Hematopoietic multipotent progenitor cell (in vitro differentiated cells): ENCODE data around the gene FYN. TPM values are rescaled to one million over a fixed set of nuclear protein-coding genes. Genes with fewer than 3 reads are reported as not detected.

Source experiments
- DNase-seq, 3 donors: peaks; one replicate each; pipeline ENCODE4 v3.0.0-alpha.2; 2011 to 2015; ENCODE audit warnings: low read depth in 2 of 3, low spot score in 2 of 3
- total RNA-seq: library from RNA; depleted of rRNA; stranded (reverse); fragments of >200 nt; gene quantifications from one replicate; pipeline ENCODE4 v1.2.3, GENCODE V29; 2012

Gene FYN
- total RNA-seq, 1 donor, result 20.2 TPM

DNA sequence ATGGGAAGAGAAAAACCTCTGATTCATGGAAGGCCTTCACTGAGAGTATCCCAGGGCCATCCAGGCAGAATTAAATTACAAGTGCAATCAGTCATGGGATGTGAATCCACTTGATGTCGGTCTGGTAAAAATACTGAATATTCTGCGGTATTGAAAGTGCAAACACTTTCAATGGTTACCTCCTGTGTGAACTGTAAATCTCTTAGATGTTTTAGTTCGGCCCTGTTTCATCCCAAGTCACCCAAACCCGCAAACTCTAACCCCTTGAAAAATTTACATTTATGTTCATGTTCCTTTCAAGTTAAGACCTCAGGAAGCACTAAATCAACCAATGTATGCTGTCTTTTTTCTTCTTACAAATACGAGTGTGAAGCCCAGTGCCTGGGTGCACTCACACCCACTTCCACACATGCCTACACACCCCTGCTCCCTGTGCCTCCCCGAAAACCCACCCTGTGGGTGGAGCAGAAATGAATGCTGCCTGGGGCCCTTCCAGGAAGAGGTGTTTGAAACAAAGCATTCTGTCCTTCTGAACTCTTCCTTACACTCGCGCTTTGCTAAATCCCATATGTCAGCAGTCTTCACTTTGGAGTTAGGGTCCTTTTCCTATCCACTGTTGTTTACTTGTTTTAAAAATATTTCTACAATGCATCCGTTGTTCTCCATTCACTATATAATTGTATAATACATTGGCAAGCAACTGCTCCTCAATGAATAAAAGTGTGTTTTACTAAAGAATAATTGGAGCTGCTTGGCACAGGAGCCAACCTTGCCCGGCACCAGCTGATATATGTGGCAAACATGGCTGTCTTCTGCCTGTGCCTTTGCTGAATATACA, 62.7 kb downstream of the FYN start:
- DNase-seq, result no peak

DNA sequence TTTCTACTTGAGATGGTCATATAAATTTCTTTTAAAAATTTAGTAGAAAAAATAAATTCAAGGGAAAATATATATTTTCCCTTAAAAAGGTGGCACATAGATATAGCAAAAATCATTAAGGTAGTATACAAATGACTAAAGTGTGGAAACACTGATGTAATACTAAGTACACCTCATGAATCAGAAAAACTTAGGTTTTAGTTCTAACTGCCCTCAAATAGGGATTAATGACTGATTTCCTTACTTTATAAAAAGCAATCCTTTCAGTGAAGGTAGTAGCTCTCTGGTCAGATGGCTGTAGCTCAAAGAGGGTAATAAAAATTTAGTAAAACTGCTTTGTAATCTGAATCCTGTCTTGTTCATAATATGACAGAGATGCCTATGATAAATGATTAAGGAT, 63.5 kb downstream of the FYN start:
- no peak for DNase-seq

DNA sequence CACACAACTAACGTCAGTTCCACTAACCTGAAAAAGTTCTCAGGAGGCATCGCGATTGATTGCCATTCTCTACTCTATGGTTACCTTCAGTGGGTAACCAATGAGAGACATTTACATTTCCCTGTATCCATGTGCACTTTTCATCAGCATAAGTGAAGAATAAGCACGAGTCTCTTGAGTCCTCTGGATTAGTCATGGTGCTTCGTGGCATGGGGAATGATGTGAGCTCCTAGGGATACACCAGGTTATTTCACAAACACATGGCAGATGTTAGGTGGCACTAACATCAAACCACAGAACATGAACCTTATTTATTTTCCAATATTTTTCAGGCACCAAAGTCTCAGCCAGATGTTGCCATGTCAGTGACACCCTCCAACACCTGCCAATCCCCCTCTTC, 64.0 kb downstream of the FYN start:
- DNase-seq, result no peak

DNA sequence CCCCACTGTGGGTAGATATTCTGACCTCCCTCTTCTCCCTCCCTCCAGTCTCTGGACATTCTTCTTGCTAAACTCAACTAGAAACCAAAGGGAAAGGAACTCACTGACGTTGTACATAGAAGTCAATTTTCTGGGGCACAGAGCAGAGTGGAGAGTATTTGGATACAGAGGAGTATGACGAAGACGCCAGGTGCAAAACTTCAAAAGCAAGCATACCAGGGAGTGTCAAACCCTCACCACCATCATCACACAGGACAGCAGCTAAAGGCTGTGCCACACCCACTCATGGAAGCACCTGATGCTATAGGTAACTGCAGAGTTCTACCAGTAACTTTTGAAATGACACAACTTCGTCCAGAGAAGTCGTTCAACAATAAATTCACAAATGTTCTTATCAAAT, 64.8 kb downstream of the FYN start:
- DNase-seq, result no peak

DNA sequence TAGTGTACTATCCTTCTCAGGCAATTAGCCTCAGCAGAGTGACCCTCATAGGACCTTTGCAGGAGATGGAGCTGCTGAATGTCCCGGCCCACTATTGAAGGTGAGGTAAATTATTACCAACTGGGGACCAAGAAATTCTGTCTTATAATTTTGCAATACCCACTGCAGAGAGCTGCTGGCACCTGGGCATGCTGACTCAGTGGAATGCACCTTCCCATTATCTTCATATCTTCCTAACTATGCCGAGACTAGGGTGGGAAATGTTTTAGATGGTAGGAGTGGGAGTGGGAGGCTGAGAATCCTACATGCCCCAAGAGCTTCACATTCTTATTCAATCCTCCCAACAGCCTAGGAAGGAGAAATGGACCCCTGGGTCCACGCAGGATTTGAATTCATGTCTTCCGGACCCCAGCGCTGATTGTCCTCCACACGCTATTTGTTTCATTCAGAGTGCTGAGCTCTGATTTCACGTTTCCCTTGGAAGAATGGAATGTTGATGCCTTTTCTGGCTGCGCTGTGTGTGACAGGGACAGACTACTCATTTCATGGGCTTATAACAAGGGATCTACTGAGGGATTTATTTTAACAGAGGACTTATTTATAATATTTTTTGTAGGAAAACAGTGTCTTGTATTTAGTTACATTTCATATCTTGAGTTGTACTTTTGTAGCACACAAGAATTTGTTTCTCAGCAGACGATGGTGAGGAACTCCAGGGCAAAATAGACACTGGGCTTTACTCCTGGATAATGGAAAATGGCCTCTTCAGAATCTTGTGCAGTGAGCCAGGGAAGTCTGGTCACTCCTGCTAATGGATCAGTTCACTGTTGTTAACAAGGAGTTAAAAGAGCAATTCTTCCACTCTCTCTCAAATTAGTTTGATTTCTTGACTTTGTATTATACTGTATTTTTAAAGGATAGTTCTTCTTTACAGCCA, 66.4 kb downstream of the FYN start:
- DNase-seq, result no peak

DNA sequence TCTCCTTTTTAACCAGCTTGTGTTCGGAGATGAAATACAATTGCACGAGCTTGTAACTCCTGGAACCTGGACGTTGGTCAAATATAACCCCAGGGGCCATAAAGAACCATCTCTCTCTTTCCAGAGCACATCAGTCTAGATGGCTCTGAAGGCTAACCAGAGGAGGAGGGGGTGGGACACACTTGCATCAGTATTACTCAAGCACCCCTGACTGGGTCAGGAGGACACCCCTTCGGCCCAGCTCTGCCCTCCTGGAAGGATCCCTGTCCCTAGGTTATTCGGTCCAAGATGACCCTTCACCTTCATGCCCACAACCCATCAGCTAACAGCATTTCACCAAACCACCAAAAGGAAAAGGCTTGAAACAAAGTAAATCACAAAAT, 67.1 kb downstream of the FYN start:
- no peak for DNase-seq

DNA sequence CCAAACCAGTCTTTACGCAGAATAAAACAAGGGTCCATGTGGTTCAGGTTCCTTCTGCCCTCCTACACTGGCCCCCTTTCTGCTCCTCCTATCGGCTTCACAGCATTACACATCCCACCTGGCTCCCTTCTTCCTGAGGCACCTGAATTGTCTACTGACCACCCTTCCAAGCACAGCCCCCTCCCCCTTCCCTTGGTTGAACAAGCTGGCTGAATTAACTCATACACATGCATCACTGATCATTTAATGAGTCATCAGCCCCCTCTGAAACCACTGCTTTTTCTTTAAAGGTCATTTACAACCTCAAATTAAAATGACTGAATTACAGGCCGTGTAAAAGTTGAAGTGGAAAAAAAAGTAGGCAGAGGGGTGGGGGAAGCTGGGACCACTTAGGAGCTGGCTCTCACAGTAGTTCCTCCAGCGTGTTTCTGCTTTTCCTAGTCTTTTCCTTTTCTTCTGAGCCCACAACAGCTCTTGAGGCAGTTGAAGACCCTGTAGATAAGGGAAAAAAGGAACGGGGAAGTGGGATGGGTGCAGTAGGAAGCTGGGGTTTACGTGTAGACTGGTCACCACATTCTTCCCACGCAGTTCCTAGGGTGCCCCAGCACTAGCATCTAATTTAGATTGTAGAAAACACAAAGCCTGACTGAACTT, 67.6 kb downstream of the FYN start:
- peak in 2 of 3 donors; percentile 18 to 27 for DNase-seq

DNA sequence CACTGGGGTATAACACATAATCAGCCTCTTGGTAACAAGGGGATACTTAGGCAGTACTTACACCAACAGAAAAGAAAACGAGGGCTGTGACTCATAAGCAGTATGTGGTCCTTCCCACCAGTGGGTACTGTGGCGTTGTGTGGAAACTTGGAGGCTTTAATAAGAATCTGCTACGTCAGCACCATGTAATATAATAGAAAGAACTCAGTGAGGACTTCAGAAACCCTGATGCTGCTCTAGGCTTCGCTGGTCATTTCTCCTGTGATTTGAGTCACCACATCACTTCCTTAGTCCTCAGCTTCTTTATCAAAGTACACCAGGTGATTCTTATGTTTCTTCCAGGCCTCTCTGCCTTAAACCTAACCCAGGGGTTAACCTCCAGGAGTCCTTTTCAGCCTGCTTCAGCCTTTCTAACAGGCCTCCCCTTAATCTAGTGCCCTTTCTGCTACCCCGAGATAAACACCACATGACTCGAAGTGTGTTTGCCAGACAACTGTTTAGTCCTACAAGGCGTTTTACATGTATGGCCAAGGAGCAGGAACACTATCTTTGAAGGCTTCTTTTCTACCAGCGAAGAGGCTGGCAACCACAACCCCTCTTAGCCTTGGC, 68.5 kb downstream of the FYN start:
- DNase-seq, result peak; percentile 40 to 52 (median 44)

DNA sequence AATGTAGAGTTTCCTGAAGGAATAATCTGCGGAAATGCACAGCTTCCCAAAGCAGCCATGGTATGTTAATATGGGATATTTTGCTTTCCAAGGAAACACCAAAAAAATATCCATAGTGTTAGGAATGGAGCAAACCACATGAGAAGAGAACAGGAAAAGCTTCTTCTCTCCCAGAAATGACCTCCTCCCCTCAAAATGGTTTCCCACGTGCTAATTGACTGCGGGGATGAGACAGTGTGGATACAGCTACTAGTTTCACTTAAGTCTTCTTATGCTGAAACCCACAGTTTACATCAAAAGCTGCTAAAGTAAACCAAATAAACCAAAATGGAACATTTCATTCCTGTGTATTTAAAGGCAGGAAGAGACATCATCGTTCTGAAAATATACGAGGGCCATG, 69.4 kb downstream of the FYN start:
- DNase-seq, result no peak

DNA sequence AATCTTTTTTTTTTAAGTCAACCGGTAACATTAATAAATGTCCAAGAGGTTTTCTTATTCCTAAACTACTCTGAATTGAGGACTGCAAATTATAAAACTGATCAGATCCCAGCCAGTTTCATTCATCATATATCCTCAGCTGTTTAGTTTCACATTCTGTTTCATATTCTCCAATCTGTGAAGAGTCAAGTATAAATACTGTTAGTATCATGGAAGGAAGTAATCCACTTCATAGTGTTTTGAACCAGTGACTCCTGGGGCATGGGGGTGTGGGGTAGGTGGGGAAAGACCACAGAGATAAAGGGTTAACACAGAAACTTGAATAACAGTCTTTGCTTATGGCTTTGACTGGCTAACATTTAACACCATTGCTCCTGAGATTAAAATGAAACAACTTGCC, 69.9 kb downstream of the FYN start:
- no peak for DNase-seq

DNA sequence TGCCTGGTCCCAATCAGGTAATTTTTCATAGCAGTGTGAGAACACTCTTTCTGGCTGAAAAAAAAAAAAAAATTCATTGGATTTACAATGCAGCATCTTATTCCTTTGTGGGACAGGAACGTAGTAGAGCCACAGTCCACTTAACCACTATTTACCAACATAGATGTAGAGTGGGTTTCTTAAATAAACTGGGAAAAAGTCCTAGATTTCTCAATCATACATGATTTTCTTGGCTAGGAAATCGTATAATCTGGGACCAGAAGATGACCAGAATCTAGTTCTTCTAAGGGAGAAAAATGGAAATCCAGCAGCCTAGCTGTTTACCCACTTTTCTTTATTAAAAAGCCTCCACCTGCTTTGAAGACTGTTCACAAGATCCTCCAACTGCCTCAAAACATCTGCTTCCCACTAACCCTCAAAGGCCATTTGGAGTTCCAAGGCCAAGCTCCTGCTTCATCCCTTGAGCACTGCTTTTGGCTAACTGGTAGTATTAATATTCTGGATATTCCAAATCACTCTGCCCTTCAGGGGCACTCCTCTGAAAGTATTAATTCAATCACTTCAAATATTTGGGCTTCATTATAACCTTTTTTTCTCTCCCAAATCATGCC, 70.4 kb downstream of the FYN start:
- no peak for DNase-seq

DNA sequence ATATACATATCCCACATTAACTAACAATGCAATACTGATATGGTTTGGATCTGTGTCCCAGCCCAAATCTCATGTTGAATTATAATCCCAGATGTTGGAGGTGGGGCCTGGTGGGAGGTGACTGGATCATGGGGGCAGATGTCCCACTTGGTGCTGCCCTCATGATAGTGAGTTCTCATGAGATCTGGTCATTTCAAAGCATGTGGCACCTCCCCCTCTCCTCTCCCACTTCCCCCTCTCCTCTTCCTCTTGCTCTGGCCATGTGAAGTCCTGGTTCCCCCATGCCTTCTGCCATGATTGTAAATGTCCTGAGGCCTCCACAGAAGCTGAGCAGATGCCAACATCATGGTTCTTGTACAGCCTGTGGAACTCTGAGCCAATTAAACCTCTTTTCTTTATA, 71.2 kb downstream of the FYN start:
- no peak for DNase-seq

DNA sequence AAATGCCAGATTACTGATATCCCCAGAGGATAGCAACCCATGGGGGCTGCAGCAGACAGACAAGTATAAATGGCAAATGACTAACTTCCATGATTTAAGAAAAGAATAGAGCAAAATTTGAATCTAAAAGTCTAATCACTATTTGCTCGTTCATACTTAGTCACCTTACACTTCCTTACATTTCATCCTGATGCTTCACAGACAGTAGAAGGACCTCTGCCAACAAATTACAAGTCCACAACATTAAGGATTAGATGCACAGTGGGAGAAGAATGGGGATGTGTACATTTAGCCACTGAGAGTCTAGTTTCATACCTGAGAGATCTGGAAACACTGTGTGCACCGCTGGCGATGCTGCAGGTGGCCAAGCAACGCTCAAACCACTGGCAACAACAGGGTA, 72.4 kb downstream of the FYN start:
- no peak for DNase-seq

DNA sequence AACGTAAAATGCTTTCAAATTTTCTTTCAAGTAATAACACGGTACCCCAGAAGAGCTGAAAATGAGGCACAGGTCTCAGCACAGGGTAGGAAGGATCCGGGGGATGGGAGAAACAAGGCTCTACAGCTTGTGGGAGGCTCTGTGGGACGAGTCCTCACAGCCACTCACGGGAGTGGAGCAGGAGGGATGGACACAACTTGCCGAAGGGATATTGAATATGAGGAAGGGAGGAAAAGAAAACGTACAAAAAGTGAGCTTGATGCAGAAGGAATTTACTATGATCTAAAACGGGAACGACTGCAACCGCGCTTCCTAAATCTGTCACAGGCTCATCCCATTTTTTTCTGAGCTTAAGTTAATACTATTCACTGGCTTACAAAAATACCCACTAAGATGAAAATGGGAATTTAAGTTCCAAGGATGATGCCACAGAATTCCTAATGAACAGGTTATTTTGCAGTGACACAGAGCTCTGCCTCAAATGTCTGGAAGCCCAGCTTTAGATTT, 72.9 kb downstream of the FYN start:
- no peak for DNase-seq

DNA sequence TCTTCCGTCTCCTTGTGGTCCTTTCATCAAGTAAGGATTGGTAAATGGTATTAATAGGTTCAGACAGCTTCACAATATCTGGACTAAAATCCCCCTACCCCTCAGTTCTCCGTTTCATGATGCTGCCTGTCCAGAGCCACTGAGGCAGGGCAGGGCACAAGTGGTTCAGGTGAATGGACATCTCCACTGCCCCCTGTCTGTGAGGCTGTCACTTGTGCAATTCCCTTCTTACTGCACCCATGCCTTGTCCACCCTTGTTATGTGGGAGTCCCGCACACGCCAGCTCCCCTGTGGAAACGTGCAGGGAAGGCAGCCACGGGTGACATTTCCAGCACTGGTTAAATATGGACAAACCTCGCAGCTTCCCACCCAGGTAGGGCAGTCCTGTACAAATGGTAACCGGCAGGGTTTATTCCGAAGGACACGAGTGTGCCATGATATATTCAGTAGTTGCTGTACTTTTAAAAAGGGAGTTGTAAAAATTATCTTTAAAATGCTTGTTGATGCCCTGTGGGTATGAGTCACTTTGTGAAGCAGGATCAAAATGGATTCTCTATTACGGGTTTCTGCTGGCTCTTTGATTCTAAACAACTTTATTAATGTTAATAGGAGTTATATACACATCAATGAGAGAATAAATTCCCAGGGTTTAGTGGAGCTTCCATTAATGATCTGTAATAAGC, 73.5 kb downstream of the FYN start:
- DNase-seq, result no peak

DNA sequence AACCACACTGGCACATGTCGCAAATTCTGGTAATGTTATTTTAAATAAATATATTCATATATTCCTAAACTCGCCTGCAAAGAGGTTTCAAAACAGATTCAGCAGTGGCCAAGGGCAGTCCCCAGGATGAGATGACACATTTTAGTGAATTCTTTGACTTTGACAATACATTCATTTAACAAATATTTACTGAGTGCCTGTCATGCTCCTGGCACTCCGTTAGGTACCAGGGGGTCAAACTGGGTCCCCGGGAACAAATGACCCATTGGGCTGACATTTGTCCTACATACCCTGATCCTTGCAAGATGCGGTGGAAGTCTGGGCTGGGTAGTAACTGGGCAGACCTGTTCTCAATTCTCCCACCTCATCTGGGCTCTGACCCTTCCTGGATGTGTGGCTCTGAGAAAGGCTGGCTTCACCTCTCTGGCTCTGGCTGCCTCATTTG, 74.9 kb downstream of the FYN start:
- no peak for DNase-seq

DNA sequence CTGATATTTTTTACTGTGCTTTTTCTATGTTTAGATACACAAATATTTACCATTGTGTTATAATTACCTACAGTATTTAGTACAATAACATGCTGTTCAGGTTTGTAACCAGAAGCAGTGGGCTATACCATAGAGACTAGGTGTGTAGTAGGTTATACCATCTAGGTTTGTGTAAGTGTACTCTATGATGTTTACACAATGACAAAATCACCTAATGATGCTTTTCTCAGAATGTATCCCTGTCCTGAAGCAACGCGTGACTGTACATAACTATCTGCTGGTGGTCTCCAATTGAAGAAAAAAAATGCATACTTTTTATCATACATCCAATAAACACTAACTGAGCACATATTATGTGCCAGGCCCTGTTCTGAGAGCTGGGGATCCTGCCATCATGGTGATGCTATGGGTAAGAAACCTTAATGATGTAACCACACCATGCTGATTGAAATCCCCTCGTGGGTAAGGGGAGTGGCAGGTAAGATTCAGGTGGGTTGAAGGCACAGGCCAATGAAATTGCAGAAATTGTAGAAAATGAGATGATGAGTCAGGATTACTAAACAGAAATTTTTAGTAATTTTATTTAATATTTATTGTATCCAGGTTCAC, 76.8 kb downstream of the FYN start:
- DNase-seq, result no peak

DNA sequence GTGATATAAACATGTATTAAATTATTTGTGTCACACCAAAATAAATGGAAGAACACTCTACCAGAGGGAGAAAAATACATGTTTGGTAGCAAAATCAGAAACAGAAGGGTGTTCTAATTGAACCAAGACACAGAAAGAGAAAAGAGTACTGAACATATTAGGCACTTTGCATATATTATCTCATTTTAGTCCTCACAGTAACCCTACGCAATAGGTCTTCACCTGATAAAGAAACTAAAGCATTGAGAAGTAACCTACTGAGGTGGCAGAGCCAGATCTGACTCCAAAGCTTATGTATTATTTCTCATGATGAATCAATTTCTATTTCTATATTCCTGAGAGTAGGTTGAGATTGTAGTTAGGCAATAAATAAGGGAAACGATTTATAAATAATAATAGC, 77.7 kb downstream of the FYN start:
- no peak for DNase-seq

DNA sequence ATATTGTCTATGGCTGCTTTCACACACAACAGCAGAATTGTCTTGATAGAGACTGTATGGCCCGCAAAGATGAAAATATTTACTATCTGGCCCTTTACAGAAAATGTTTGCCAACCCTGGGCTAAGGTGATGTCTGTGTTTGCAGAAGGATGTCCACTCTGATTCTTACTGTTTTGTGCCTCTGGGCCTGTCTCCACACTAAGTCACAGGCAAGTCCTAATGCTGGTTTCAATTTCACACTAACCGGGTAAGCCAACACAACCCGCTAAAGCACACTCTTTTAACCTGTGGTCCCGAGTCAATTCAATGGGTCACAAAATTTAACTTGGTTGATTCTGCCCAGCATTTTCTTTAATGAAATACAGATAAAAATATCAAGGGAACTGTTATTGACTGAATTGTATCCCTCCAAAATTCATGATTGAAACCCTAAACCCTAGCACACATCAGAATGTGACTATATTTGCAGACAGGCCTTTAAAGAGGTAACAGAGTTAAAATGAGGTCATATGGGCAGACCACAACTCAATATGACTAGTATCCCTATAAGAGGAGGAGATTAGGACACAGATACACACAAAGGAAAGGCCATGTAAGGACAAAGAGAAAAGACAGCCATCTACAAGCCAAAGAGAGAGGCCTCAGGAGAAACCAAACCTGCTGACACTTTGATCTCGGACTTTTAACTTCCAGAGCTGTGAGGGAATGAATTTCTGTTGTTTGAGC, 78.4 kb downstream of the FYN start:
- no peak for DNase-seq
